DLD1 (cell line): Measurements from ENCODE around the gene EVI5.
"Not testable (repeated sequence)": the region's sequence is repeated elsewhere in the genome, so short reads cannot be mapped to it uniquely, and the experiment has no call there.

Experiments
- in situ Hi-C: cut with HindIII; loops from 2 replicates; pipeline ENCODE4 v1.10.0; 2017; ENCODE audit warnings: low sequenced_read_pairs

The EVI5 gene

DNA sequence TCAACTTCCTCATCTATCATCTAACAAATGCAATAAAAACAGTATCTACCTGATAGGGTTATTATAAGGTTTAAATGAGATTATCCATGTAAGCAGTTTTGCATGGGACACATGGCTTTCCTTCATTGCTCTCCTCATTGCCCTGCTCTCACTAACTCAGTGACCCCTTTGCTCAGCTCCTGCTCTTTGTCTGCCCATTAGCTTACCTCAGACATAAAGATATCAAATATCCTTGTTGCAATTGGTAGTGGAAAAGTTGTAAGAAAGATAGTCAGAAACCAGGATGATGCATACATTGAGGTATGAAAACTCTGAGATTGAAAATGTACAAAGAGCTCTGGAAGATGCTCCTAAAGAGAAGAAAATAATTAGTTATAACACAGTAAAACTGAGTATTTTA is 89.8 kb downstream of the EVI5 start:
- in situ Hi-C loops = no loop called here

DNA sequence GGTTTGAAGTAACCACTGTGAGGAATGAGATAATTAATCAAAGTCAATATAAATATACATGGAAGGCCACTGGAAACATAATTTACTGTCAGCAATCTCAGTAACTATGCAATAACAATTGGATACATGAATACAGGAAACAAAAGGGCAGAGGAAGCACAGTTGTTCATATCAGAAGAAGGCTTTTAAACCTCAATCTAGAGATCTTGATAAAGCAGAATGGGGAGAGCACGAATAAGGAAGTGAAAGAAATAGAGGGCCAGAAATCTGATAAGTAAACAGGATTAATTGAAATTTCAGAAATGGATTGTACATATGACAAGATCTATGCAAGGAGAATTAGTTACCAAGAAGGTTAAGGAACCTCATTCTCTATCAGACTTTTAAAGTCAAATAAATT is 93.0 kb downstream of the EVI5 start:
- in situ Hi-C loops = no loop called here

DNA sequence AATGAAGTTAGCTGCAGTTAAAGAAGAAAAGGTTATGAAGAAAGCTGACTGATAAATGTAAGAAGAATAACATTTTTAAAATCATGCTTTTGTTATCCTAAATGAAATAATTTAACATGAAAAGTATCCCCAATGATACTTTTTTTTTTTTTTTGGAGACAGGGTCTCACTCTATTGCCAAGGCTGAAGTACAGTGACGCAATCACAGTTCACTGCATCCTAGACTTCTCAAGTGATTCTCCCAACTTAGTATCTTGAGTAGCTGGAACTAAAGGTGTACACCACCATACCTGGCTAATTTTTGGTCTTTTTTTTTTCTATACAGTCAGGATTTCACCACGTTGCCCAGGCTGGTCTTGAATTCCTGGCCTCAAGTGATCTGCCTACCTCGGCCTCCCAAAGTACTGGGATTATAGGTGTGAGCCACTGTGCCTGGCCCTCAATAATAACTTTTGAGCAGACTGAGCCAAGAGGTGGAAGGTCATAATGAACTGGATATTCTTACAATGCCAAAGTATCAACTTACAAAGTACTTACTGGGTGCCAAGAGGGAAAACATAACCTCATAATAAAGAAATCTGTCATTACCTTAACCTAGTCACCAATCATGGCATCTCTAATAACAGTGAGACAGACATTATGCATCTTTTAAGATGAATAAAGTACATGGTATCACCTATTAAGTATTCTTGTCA is 94.5 kb downstream of the EVI5 start:
- in situ Hi-C loops = no loop called here

DNA sequence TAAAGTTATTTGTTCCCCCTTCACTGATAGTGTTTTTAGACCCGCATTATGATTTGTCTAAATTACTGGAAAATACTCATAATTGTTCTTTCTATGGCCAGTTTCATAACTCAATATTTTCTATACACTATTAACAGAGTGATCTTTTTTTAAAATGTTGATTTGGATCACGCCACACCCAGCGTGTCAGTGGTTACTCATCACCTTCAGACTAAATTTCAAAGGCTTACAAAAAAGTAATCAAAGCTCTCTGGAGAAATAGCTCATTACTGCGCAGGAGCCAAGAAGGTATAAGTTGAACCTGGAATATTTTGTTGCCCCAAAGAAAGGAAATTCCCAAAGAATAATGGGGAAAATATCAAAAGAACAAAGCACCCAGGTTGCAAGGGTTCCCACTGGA is 104.9 kb downstream of the EVI5 start:
- in situ Hi-C loops = no loop called here

DNA sequence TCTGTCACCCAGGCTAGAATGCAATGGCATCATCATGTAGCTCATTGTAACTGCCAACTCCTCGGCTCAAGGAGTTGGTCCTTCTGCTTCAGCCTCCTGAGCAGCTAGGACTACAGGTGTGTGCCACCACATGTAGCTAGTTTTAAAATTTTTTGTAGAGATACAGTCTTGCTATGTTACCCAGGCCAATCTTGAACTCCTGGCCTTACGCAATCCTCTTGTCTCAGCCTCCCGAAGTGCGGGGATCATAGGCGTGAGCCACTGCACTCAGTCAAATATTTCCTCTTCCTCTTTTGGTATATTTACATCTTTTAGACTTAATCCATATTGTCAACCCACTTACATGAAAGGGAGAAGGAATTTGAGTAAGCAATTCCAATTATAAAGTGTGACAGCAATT is 121.1 kb downstream of the EVI5 start:
- in situ Hi-C loops = no loop called here

DNA sequence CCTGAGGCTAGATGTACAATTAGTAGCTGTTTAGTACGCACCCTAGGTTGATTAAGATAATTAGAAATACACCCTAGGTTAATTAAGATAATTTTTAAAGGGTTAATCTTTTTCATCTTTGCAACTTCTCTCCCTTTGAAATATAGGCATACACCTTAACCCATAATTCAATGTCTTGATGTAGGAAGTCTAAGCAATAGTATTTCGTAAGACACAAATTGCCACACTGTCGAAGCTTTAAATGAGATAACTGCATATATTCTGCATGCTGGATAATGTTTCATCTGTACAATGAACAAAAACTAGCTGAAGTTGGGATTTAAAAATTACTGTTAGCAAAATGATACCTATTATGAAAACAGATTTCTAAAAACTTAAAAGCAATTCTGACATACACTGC is 122.9 kb downstream of the EVI5 start:
- in situ Hi-C loops = no loop called here

DNA sequence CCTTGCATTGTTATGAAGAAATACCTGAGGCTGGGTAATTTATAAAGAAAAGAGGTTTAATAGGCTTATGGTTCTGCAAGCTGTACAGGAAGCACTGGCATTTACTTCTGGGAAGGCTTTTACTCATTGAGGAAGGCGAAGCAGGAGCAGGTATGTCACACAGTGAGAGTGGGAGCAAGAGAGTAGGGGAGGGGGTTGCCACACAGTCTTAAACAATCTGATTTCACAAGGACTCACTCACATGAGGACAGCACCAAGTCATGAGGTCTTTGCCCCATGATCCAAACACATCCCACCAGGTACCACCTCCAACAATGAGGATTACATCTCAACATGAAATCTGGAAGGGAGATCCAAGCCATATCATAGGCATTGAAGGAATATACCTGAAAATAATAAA is 127.2 kb downstream of the EVI5 start:
- in situ Hi-C loops = no loop called here

DNA sequence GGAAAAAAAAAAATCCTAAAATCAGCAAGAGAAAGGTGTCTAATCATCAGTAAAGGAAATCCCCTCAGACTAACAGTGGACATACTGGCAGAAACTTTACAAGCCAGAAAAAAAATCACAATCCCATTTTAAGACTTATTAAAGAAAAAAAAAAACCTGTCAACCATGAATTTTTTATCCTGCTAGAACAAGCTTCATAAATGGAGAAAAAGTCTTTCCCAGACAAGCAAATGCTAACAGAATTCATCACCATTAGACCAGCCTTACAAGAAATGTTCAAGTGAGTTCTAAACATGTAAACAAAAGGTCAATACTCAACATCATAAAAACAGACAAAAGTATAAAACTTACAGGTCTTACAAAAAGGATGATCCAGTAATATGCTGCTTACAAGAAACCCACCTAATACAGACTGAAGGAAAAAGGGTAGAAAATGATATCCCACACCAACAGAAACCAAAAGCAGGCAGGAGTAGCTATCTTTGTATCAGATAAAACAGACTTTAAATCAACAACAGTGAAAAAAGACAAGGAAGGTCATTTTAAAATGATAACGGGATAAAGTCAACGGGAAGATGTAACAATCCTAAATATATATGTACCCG is 129.6 kb downstream of the EVI5 start:
- in situ Hi-C loops = no loop called here

DNA sequence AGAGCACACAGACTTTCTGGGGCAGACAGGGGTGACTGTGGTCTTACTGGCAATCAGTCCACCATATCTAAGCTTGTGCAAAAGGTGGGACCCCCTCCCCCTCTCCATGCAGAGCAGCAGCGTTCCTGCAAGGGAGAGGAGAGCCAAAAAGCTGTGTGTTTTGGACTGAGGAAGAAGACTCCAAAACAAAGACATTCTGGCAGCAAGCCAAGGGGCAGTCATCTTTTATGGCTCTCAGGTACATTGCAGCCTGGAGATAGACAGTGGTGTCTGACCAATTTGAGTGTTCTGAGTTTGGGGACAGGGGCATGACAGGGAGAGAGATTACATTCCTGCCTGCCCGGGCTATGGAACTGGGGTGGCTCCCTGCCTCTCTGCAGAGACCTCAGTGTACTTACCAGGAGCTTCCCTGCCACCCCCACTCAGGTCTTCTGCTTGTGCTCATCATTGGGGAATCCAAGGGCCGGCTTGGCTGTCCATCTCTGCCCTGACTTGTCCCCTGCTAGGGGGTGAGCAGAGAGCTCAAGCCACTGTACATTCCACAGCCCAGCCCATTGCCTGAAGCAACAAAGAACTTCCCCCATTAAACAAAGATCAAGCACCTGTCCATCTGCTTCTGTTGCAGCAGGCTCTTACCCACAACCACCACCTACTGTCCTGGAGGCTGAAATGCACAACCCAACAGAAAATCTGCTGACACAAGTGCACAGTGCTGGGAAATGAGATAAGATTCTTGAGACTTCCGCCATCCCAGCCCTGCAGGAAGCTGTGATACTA is 131.1 kb downstream of the EVI5 start:
- in situ Hi-C loops = no loop called here

DNA sequence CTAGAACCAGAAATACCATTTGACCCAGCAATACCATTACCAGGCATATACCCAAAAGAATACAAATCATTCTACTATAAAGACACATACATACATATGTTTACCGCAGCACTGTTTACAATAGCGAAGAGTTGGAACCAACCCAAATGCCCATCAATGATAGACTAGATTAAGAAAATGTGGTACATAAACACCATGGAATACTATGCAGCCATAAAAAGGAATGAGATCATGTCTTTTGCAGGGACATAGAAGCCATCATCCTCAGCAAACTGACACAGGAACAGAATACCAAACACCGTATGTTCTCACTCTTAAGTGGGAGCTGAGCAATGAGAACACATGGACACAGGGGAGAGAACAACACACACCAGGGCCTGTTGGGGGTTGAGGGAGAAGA is 144.2 kb downstream of the EVI5 start:
- in situ Hi-C loops = not testable (repeated sequence)

DNA sequence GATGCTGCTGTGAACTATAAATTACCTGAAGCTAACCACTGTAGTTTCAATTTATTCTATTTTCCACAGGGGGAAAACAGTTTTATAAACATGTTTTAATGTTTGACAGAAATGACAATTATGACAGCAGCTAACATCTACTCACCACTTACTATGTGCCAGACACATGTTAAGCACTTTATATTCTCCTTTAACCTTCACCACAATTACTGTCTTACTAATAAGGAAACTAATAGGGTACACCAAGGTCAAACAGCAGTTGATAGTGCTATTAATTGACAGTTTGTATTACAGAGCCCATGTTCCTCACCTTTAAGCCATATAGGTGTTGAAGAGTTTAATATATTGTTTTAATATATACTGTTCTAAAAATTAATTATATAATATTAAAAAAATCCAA is 146.4 kb downstream of the EVI5 start:
- in situ Hi-C loops = no loop called here

DNA sequence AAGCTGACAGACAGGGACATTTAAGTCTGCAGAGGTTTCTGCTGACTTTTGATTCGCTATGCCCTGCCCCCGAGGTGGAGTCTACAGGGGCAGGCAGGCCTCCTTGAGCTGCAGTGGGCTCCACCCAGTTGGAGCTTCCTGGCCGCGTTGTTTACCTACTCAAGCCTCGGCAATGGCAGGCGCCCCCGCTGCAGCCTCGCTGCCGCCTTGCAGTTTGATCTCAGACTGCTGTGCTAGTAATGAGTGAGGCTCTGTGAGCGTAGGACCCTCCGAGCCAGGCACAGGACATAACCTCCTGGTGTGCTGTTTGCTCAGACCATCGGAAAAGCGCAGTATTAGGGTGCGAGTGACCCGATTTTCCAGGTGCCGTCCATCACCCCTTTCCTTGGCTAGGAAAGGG is 149.7 kb downstream of the EVI5 start:
- in situ Hi-C loops = not testable (repeated sequence)

DNA sequence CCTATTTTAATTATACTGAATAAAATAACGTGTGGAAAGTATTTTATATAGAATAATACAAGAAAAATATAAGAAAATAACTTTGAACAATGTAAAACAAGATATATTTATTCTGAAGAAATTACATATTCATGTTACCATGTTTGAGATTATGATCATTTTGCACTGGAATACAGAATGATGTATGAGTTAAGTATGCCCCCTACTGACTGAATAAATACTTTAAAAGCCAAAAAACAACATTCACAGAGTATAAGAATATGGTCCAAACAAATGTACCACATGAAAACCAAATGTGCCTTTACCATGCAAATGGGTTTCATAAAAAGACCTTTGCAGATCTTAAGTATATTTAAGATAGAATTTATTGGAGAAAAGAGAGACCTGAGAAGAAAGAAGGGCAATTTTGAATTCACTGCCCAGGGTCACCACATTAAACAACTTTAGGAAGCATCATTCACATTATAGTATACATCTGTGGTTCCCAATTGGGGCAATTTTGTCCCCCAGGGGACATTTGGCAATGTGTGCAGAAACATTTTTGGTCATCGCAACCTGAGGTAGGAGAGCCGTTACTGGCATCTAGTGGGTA is 161.6 kb downstream of the EVI5 start:
- in situ Hi-C loops = no loop called here

DNA sequence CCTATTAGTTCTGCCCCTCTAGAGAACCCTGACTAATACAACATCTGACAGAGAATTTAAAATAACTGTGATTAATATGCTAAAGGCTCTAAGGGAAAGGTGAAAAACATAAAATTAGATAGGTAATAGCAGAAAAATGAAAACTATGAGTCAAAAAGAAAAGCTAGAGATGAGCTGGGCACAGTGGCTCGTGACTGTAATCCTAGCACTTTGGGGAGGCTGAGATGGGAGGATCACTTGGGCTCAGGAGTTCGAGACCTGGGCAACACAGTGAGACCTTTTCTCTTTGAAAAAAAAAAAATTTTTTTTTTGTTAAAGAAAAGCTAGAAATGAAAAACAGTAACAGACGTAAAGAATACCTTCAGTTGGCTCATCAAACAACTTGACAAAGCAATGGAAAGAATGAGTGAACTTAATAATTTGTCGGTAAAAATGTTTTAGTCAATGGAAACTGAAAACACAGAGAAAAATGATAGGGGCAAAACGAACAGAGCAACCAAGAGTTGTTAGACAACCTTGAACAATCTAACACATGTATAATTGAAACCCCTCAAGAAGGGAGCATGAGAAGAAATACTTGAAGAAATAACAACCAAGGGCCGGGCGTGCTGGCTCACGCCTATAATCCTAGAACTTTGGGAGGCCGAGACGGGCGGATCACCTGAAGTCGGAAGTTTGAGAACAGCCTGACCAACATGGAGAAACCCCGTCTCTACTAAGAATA is 165.3 kb downstream of the EVI5 start:
- in situ Hi-C loops = no loop called here

DNA sequence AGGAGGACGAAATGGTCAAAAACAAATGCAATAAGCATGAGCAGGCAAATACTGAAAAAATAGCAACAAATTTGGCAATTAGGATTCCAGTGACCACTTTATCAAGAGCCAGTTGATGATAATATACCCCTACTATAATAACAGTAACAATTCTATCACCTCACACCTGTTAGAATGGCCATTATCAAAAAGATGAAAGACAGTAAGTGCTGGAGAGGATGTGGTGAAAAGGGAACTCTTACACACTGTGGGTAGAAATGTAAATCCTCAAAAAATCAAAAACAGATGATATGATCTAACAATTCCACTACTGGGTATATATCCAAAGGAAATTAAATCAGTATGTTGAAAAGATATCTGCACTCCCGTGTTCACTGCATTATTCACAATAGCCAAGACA is 183.9 kb downstream of the EVI5 start:
- in situ Hi-C loops = no loop called here

DNA sequence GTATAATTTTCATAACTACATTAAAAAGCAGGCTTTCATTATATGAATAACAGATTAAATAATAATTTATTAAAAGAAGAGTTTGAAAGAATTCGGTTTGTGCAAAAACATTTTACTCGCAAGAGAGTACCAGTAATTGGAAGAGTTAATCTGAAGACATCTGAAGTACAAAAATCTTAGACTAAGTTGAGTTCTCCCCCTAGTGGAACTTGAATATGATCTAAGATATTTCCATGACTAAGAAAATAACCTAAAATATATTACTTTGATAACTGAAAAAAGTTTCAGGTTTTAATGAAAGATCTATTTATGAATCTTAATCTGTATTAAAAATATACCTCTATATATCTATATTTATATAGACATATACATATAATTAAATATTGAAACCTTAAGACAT is 185.7 kb downstream of the EVI5 start:
- in situ Hi-C loops = no loop called here

DNA sequence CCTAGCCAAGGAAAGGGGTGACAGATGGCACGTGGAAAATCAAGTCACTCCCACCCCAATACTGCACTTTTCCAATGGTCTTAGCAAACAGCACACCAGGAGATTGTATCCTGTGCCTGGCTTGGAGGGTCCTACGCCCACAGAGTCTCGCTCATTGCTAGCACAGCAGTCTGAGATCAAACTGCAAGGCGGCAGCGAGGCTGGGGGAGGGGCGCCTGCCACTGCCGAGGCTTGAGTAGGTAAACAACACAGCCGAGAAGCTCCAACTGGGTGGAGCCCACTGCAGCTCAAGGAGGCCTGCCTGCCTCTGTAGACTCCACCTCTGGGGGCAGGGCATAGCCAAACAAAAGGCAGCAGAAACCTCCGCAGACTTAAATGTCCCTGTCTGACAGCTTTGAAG is 195.5 kb downstream of the EVI5 start:
- in situ Hi-C loops = not testable (repeated sequence)

DNA sequence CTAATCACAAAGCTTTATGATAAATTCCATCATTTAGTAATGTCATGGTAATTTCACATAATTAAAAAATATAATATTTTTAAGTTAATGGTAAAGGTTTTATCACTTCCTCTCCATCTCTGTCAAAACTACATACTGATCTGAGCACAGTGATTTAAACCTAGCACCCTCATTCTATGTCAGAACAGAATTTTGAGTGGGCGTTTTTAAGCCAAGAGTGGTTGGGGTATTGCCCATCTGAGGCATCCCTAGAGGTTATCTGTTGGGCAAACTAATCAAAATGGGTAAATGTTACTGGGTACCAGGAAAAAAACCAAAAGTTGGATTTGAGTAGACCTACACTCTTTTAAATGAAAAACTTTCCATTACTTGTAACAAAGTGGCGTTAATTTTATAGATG is 197.5 kb downstream of the EVI5 start:
- in situ Hi-C loops = no loop called here

DNA sequence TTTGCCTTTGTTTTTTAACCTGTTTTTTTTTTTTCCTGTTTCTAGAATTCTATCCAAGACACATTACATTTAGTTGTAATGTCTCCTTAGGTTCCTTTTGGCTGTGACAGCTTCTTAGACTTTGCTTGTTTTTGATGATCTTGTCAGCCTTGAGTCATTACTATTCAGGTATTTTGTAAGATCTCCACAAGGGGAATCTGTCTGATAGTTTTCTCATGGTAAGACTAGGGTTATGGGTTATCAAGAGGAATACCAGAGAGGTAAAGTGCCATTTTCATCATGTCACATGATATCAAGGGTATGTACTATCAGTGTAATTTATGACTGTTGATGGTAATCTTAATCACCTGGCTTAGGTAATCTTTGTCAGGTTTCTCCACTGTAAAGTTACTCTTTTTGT is 199.1 kb downstream of the EVI5 start:
- in situ Hi-C loops = no loop called here

DNA sequence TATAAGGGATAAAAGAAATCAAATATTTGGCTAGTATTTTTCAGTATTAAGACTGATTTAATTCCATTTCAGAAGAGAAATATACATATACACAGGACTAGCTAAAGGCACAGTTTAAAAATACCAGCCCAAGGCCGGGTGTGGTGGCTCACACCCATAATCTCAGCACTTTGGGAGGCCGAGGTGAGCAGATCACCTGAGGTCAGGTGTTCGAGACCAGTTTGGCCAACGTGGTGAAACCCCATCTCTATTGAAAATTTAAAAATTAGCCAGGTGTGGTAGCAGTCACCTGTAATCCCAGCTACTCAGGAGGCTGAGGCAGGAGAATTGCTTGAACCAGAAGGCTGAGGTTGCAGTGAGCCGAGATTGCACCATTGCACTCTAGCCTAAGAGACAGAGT is 200.1 kb downstream of the EVI5 start:
- in situ Hi-C loops = not testable (repeated sequence)
